ENCODE data around the gene DCTN4. TPM values are rescaled to one million over a fixed set of nuclear protein-coding genes. Genes with fewer than 3 reads are reported as not detected.

Gene DCTN4
- total and polyA plus RNA-seq, 9 of the 15 experiments (the other 6 are each of a cell fraction or from before 2014, with no cell fraction given): 20.4 to 64.9 (median 49.9) TPM

GRCh38 chr5:150758531-150759333 lies at the start of gene DCTN4 (continued):
- TF ChIP-seq GMEB1 (CRISPR knock-in tag; IDR thresholded peaks at IDR 0.05) (peak; percentile 89), TOE1 (IDR thresholded peaks at IDR 0.05; ENCODE audit: borderline replicate concordance) (peak; percentile 100), TOE1 (CRISPR knock-in tag; IDR thresholded peaks at IDR 0.05; ENCODE audit: borderline replicate concordance, low read depth) (no peak), FOS (IDR thresholded peaks at IDR 0.05; ENCODE audit: extremely low read depth, insufficient read length) (peak; percentile 95), HCFC1 (IDR thresholded peaks at IDR 0.05; ENCODE audit: low read depth, low read length) (peak; percentile 58), GABPA (tag; conservative IDR thresholded peaks at IDR 0.05; ENCODE audit: low read depth) (peak; percentile 93), NR0B1 (IDR thresholded peaks at IDR 0.05; ENCODE audit: partially characterized antibody) (no peak), ZBED1 (IDR thresholded peaks at IDR 0.05) (no peak; the same call in 1 of the 2 replicates), THRB (CRISPR knock-in tag; conservative IDR thresholded peaks at IDR 0.05) (peak; percentile 44; the same call in 1 of the 2 replicates), HOXB6 (CRISPR knock-in tag; IDR thresholded peaks at IDR 0.05; ENCODE audit: borderline replicate concordance) (peak; percentile 21; the same call in 1 of the 2 replicates), AFF4 (CRISPR knock-in tag; IDR thresholded peaks at IDR 0.05) (peak; percentile 74; the same call in 1 of the 2 replicates), RFX7 (CRISPR knock-in tag; IDR thresholded peaks at IDR 0.05) (0 out of 2 replicates have a peak, but pooled peaks have one; percentile 18), POLR2A (conservative IDR thresholded peaks at IDR 0.05) (peak; percentile 92), PURB (CRISPR knock-in tag; IDR thresholded peaks at IDR 0.05; ENCODE audit: low read depth) (no peak), KLF13 (tag; IDR thresholded peaks at IDR 0.05; ENCODE audit: borderline replicate concordance, low read depth) (peak; percentile 39; the same call in 1 of the 2 replicates)
- TF ChIP-seq, protein P1, sequence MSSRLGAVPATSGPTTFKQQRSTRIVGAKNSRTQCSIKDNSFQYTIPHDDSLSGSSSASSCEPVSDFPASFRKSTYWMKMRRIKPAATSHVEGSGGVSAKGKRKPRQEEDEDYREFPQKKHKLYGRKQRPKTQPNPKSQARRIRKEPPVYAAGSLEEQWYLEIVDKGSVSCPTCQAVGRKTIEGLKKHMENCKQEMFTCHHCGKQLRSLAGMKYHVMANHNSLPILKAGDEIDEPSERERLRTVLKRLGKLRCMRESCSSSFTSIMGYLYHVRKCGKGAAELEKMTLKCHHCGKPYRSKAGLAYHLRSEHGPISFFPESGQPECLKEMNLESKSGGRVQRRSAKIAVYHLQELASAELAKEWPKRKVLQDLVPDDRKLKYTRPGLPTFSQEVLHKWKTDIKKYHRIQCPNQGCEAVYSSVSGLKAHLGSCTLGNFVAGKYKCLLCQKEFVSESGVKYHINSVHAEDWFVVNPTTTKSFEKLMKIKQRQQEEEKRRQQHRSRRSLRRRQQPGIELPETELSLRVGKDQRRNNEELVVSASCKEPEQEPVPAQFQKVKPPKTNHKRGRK (tag; IDR thresholded peaks at IDR 0.05): no peak
